Measurements from ENCODE around the gene TUFM. TPM values are rescaled to one million over a fixed set of nuclear protein-coding genes. Genes with fewer than 3 reads are reported as not detected.
"Not testable (repeated sequence)": the region's sequence is repeated elsewhere in the genome, so short reads cannot be mapped to it uniquely, and the experiment has no call there.

Gene TUFM
- polyA plus RNA-seq = 100 to 1,000 TPM; 149 to 206 (median 153) TPM

DNA sequence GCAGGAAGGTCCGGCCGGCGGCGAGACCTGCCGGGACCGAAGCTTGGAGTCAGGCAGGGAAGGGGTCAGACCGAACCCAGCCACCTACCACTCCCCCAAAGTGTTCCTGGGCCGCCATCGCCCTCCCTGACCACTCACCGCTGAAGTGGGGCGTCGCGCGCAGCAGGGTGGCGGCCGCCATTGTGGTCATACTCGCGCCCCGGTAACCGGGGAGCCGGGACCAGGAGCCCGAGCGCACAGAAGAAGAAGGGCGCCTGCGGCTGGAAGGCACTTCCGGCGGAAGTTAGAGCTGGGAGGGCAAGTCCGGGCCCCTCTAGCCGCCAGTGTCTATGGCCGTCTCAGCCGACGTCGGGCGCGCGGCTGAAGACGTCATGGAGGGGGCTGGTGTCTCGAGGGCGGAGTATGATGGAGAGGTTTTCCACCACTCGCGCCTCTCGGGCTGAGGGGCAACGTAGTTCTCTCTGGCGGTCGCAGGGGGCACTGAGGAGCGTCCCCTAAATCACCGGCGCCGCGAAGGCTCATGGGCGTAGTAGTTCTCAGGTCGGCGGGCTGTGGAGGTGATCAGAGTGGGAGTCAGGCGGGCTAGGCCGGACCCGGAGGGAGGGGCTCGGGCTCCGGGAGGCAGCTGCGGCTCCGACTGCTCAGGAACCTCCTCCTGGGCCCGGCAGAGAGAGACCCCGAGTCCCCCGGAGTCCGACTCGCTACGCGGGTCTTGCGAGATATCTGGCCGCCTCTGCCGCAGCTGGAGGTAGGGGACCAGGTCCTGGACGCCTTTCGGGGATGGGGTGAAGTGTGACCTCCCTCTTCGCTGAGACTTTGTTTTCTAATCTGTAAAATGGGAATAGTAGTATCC is at the start of gene TUFM:
TSS of gene TUFM (minus strand) at position 269 of the 853 bp plus-strand sequence. CDS start at position 190, 79 bp downstream.
- peaks cover 32 to 33% of the 10 kb centered on the region in 2 donors for H3K4me1 Mint-ChIP-seq
- H3K4me3 Mint-ChIP-seq = peak within 1 kb of the TSS; percentile 89 to 97 (median 94)
- H3K9me3 Mint-ChIP-seq = no peaks in the 10 kb centered on the region
- H3K27me3 Mint-ChIP-seq (ENCODE audit: low read depth in 3 of 3) = peaks cover 1 to 8% (median 2%) of the 10 kb centered on the region in 3 donors
- peak within 1 kb of the TSS; percentile 86 to 97 (median 94) for H3K27ac Mint-ChIP-seq
- peak; percentile 97 to 99 (median 98) for DNase-seq
- peaks cover 0 to 6% (median 4%) of the 10 kb centered on the region in 3 donors for H3K36me3 Mint-ChIP-seq

DNA sequence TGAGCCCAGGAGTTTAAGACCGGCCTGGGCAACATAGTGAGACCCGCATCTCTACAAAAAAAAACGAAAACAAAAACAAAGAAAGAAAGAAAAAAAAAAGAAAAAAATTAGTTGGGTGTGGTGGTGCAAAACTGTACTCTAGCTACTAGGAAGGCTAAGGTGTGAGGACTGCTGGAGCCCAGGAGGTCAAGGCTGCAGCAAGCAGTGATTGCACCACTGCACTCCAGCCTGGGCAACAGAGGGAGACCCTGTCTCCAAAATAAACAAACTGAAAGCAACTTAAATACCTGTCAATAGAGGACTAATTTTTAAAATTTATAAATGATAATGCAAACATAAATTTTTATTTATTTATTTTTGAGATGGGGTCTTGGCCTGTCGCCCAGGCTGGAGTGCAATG is 49.5 kb upstream of the TUFM start:
- Mint-ChIP-seq H3K36me3 (peaks cover 0 to 5% (median 0%) of the 10 kb centered on the region in 3 donors), H3K27ac (no peak overlapping the region), H3K27me3 (ENCODE audit: low read depth in 3 of 3) (peaks cover 0 to 1% (median 0%) of the 10 kb centered on the region in 3 donors), H3K9me3 (no peaks in the 10 kb centered on the region), H3K4me1 (peaks cover 15 to 21% of the 10 kb centered on the region in 2 donors), H3K4me3 (no peak overlapping the region)
- DNase-seq = no peak

DNA sequence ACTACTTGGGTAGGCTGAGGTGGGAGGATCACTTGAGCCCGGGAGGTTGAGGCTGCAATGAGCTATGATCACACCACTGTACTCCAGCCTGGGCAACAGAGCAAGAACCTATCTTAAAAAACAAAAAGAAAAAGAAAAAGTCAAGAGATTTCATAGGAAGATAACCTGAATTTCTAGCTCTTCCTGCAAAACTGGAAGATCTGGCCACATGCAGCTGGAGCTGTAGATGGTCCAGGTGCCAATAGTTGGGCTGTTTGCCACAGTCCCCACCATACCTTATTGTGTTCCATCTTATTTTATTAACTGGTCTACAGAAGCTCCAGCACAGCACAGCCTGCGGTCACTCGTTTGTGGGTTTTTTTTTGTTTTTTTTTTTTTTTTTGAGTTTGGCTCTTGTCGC is 47.1 kb upstream of the TUFM start:
- Mint-ChIP-seq H3K4me3 (no peak overlapping the region), H3K36me3 (no peaks in the 10 kb centered on the region), H3K27ac (peak overlapping the region in 5 of 6 donors; percentile 67 to 96 (median 89)), H3K27me3 (ENCODE audit: low read depth in 3 of 3) (peaks cover 0 to 1% (median 0%) of the 10 kb centered on the region in 3 donors), H3K4me1 (peaks cover 15 to 23% of the 10 kb centered on the region in 2 donors), H3K9me3 (no peaks in the 10 kb centered on the region)
- no peak for DNase-seq

DNA sequence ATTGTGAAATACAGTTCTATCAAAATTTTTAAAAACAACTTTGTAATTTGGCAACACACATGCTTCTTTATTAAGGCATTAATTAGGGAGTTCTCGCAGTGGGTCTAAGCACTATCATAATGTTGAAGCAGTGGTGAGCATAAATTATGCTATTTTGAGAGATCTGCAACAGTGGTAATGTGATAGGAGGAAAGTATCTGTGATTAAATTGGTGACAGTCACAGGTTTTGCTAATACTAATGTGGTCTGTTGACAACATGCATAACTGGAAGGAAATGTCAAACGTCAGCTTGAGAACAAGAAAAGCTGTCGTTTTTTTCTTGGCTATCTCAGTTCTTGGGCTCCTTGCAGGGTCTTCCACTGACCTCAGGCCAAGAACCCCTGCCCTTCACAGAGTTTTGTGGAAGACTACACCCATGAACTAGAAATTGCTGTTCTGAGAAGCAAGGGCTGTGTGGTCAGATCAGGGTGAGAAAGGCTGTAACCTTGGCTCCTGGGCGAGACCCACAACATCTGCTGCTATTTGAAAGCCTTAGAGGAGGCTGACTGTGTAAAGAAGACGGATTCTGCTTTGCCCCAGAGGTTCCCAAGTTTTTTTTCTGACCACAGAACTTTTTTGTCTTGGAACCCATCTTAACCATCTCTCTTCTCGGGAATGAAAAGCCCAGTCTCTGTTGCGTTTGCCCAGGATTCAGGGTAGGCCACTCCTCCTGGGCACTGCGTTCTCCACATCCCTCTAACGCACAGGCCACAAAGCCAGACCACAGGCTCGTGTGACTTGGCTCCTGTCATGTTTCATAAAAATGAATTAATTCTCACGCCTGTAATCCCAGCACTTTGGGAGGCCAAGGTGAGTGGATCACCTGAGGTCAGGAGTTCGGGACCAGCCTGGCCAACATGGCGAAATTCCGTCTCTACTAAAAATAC is 46.1 kb upstream of the TUFM start:
- peak overlapping the region; percentile 67 to 96 (median 89) for H3K27ac Mint-ChIP-seq
- peak overlapping the region; percentile 44 to 79 (median 72) for H3K4me3 Mint-ChIP-seq
- no peaks in the 10 kb centered on the region for H3K36me3 Mint-ChIP-seq
- DNase-seq = peak; percentile 18 to 37 (median 31)
- H3K4me1 Mint-ChIP-seq = peaks cover 15 to 23% of the 10 kb centered on the region in 2 donors
- H3K27me3 Mint-ChIP-seq (ENCODE audit: low read depth in 3 of 3) = peaks cover 0 to 1% (median 0%) of the 10 kb centered on the region in 3 donors
- H3K9me3 Mint-ChIP-seq = no peaks in the 10 kb centered on the region

DNA sequence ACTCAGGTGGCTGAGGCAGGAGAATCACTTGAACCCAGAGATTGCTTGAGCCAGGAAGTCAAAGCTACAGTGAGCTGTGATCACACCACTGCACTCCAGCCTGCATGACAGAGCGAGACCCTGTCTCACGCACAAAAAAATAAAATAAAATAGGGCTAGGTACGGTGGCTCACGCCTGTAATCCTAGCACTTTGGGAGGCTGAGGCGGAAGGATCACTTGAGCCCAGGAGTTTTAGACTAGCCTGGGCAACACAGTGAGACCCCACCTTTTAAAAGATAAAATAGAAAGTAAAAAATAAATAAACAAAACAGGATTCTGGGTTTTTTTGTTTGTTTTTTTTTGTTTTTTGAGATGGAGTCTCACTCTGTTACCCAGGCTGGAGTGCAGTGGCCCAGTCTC is 44.2 kb upstream of the TUFM start:
- H3K27ac Mint-ChIP-seq; DNase-seq; H3K27me3 Mint-ChIP-seq (ENCODE audit: low read depth in 3 of 3); H3K9me3 Mint-ChIP-seq; H3K36me3 Mint-ChIP-seq: not testable (repeated sequence)
- peak overlapping the region in 1 of 5 donors; percentile 36 for H3K4me3 Mint-ChIP-seq
- H3K4me1 Mint-ChIP-seq = peaks cover 15 to 23% of the 10 kb centered on the region in 2 donors

DNA sequence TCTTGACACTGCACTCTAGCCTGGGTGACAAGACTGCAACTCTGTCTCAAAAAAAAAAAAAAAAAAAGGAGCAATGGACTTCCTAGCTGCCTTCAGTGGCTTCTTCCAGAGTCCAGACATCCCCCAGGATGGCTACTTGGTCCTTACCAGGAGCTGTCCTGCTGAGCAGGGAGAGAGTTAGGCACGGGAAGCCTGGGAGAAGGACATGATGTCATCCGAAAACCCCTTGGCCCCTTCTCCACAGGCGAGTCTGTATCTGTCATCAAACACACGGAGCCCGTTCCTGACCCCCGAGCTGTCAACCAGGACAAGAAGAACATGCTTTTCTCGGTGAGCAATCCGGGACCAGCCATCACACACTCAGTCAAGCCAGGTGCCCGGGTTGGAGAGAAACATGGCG is 40.8 kb upstream of the TUFM start:
- no peaks in the 10 kb centered on the region for H3K9me3 Mint-ChIP-seq
- no peaks in the 10 kb centered on the region for H3K36me3 Mint-ChIP-seq
- DNase-seq = no peak
- peaks cover 3 to 5% of the 10 kb centered on the region in 2 donors for H3K4me1 Mint-ChIP-seq
- peaks cover 0 to 2% (median 2%) of the 10 kb centered on the region in 3 donors for H3K27me3 Mint-ChIP-seq (ENCODE audit: low read depth in 3 of 3)
- no peak overlapping the region for H3K4me3 Mint-ChIP-seq
- H3K27ac Mint-ChIP-seq = no peak overlapping the region

DNA sequence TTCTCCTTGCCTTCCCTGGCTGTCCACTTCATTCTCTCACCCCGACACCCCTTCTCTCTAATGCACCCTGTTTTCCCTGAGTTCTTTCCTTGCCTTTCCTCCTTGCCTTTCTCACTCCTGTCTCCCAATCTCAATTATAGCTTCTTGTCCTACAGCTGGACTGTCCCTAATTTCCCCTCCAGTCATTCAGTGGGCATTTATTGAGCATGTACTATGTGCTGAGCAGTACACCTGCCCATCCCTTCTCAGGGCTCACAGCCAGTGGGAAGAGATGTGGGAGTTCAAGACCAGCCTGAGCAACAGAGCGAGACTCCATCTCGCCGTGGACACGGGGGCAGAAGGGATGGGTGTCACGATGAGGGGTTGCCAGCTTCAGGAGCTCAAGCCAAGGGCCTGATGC is 37.9 kb upstream of the TUFM start:
- Mint-ChIP-seq H3K27ac (peak overlapping the region in 2 of 6 donors; percentile 49 to 53), H3K9me3 (no peaks in the 10 kb centered on the region), H3K4me3 (no peak overlapping the region), H3K27me3 (ENCODE audit: low read depth in 3 of 3) (peaks cover 0 to 2% (median 2%) of the 10 kb centered on the region in 3 donors), H3K4me1 (peaks cover 13 to 16% of the 10 kb centered on the region in 2 donors), H3K36me3 (no peaks in the 10 kb centered on the region)
- no peak for DNase-seq

DNA sequence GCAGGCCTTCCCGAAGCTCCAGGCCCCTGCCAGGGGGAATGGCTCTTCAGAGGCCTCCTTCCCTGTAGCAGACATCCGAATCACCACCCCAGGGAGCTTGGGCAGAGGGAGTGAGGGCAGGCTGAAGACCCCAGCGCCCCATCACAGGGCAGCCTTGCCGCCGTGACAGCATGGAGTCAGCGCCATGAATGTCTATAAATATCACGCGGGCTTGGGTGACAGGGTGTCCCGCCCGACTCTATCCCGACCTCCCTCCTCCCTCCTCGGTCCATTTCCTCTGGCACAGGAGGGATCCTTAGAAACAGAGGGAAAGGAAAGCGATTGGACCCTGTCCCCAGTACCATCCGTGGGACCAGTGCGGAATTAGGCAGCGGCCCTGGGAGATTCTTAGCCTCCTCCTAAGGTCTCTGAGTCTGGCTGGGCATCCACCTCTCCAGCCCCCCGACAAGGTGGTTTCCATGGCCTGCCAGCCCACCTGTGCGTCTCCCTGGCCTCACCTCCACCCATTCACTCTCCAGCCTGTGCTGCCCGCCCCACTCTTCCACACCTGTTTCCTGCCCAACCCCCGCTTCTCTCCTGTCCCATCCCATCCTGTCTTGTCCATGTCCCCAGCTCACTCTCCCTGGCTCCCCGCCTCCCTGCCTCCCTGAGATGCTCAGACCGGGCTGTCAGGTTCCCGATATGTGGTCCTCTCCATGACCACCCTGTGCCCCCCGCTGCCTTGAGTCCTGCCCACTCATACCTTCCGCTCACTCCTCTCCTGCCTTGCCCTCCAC is 37.3 kb upstream of the TUFM start:
- Mint-ChIP-seq H3K4me3 (no peak overlapping the region), H3K27me3 (ENCODE audit: low read depth in 3 of 3) (peaks cover 0 to 2% (median 2%) of the 10 kb centered on the region in 3 donors), H3K27ac (peak overlapping the region in 1 of 6 donors; percentile 53), H3K36me3 (no peaks in the 10 kb centered on the region), H3K4me1 (peaks cover 14 to 18% of the 10 kb centered on the region in 2 donors), H3K9me3 (no peaks in the 10 kb centered on the region)
- DNase-seq = no peak

DNA sequence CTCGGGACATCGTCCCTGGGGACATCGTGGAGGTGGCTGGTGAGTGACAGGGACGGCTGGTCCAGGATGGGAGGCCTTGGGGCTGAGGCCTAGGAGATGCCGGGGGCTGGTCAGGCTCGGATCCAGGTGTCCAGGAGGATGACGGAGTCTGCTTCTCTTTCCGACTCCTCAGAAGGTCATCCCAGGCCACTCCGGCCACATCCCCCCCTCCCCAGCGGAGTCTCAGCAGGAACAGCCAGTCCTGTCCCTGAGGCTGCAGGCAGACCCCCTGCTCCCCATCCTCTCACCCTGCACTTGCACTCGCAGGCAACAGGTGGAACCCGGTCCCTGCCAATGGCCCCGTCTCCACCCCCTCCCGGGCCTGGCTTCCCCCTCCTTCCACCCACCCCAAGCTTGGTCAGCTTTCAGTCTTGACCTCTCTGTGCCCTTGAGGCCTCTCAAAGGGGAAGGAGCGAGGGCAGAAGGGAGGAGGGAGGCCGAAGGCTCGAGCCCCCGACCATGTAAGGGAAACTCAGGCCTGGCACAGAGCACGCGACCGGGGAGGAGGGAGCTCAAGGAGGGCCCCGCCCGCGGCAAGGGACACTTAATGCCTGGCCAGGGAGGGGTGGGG is 36.5 kb upstream of the TUFM start:
- no peak for DNase-seq
- no peaks in the 10 kb centered on the region for H3K9me3 Mint-ChIP-seq
- peaks cover 0 to 2% (median 2%) of the 10 kb centered on the region in 3 donors for H3K27me3 Mint-ChIP-seq (ENCODE audit: low read depth in 3 of 3)
- H3K27ac Mint-ChIP-seq = no peak overlapping the region
- peaks cover 14 to 18% of the 10 kb centered on the region in 2 donors for H3K4me1 Mint-ChIP-seq
- H3K4me3 Mint-ChIP-seq = no peak overlapping the region
- no peaks in the 10 kb centered on the region for H3K36me3 Mint-ChIP-seq

DNA sequence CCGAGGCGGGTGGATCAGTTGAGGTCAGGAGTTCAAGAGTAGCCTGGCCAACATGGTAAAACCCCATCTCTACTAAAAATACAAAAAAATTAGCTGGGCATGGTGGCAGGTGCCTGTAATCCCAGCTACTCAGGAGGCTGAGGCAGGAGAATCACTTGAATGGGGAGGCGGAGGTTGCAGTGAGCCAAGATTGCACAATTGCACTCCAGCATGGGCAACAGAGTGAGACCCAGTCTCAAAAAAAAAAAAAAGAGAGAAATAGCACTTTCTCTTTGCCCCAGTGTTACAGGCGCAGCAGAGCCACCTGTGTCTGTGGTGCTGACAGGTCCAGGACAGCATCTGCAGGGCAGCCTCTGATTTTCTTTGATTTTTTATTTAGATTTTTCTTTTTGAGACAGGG is 35.4 kb upstream of the TUFM start:
- not testable (repeated sequence) for H3K27me3 Mint-ChIP-seq (ENCODE audit: low read depth in 3 of 3); H3K9me3 Mint-ChIP-seq; DNase-seq; H3K36me3 Mint-ChIP-seq; H3K27ac Mint-ChIP-seq
- H3K4me1 Mint-ChIP-seq = peaks cover 18 to 19% of the 10 kb centered on the region in 2 donors
- peak overlapping the region in 4 of 5 donors; percentile 9 to 85 (median 79) for H3K4me3 Mint-ChIP-seq

DNA sequence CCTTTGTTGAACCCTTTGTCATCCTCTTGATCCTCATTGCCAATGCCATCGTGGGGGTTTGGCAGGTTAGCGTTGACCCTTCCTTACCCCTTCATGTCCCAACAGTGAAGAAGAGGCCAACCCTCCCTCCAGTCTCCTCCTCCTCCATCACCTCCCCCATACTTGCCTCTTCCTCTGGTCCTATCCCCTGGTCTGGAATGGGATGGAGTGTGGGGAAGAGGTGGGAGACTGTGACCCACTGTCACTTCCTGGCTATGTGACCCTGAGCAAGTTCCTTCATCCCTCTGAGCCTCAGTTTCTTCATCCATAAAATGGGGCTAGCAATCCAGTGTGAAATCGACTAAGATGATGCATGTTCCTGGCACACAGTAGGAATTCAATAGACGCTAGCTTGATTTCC is 34.8 kb upstream of the TUFM start:
- Mint-ChIP-seq H3K4me1 (peaks cover 18 to 19% of the 10 kb centered on the region in 2 donors), H3K9me3 (no peaks in the 10 kb centered on the region), H3K27me3 (ENCODE audit: low read depth in 3 of 3) (peaks cover 0 to 3% (median 0%) of the 10 kb centered on the region in 3 donors), H3K4me3 (peak overlapping the region; percentile 71 to 85 (median 79)), H3K36me3 (no peaks in the 10 kb centered on the region), H3K27ac (peak overlapping the region in 1 of 6 donors; percentile 26)
- DNase-seq = no peak

DNA sequence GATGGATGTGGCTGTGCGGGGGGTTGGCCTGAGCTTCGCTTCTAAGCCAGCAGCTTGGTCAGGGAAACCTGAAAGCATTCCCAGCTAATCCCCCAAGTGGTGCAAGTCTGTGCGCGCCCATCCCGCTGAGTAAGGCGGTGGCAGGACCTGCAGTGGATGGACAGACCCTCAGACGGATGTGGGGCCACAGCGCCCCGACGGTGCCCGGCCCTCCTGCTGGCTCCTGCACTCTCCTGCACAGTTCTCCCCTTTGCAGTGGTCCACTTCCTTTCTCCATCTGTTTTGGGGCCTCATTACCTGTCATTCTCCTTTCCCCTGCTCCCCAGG is 34.4 kb upstream of the TUFM start:
- Mint-ChIP-seq H3K36me3 (no peaks in the 10 kb centered on the region), H3K27me3 (ENCODE audit: low read depth in 3 of 3) (peaks cover 0 to 3% (median 0%) of the 10 kb centered on the region in 3 donors), H3K4me3 (peak overlapping the region; percentile 71 to 85 (median 79)), H3K4me1 (peaks cover 18 to 19% of the 10 kb centered on the region in 2 donors), H3K9me3 (no peaks in the 10 kb centered on the region), H3K27ac (no peak overlapping the region)
- no peak for DNase-seq

Measured in immature natural killer cell (primary cell).